Embryonic facial prominence (tissue), 1 donor: Measurements from ENCODE around the gene KANSL1.
"Not testable (repeated sequence)": the region's sequence is repeated elsewhere in the genome, so short reads cannot be mapped to it uniquely, and the experiment has no call there.

ENCODE experiments used
- DNase-seq: peaks from one replicate; pipeline ENCODE4 v3.0.0-alpha.2; 2016; ENCODE audit errors: extremely low spot score

KANSL1 gene, protein sequence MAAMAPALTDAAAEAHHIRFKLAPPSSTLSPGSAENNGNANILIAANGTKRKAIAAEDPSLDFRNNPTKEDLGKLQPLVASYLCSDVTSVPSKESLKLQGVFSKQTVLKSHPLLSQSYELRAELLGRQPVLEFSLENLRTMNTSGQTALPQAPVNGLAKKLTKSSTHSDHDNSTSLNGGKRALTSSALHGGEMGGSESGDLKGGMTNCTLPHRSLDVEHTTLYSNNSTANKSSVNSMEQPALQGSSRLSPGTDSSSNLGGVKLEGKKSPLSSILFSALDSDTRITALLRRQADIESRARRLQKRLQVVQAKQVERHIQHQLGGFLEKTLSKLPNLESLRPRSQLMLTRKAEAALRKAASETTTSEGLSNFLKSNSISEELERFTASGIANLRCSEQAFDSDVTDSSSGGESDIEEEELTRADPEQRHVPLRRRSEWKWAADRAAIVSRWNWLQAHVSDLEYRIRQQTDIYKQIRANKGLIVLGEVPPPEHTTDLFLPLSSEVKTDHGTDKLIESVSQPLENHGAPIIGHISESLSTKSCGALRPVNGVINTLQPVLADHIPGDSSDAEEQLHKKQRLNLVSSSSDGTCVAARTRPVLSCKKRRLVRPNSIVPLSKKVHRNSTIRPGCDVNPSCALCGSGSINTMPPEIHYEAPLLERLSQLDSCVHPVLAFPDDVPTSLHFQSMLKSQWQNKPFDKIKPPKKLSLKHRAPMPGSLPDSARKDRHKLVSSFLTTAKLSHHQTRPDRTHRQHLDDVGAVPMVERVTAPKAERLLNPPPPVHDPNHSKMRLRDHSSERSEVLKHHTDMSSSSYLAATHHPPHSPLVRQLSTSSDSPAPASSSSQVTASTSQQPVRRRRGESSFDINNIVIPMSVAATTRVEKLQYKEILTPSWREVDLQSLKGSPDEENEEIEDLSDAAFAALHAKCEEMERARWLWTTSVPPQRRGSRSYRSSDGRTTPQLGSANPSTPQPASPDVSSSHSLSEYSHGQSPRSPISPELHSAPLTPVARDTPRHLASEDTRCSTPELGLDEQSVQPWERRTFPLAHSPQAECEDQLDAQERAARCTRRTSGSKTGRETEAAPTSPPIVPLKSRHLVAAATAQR (N-terminal part only)

DNA sequence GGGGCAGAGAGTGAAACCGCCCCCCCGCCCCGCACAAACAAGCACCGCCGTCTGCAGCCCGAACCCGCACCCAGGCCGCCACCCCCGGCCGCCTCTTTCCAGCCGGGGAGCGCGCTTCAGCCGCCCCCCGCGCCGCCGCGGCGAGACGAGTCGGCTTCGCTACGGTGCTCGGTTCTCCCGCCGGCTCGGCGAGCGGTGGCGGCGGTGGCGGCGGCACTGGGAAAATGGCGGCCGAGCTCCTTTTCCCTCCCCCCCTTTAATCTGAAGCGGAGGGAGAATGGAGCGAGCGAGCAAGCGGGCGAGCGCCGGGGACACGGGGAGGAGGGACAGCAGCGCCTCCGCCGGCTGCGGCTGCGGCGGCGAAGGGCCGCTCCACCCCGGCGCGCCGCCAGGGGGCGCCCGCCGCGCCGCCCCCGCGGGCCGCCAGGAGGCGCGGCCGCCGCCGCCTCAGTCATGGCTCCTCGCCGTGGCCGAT lies at the start of gene KANSL1:
TSS of gene KANSL1 (minus strand) at position 279 of the 475 bp plus-strand sequence. CDS start 21,286 bp downstream, outside the sequence.
- peak; percentile 91 for DNase-seq

GRCh38 chr17:46231359-46231758 lies 38.1 kb upstream of the KANSL1 start:
- not testable (repeated sequence) for DNase-seq

GRCh38 chr17:46225274-46225794 lies 32.1 kb upstream of the KANSL1 start:
- peak; percentile 61 for DNase-seq

- DNase-seq = not testable (repeated sequence)
These were observed 31.6 kb upstream of the KANSL1 start for GRCh38 chr17:46224864-46225263.

DNA sequence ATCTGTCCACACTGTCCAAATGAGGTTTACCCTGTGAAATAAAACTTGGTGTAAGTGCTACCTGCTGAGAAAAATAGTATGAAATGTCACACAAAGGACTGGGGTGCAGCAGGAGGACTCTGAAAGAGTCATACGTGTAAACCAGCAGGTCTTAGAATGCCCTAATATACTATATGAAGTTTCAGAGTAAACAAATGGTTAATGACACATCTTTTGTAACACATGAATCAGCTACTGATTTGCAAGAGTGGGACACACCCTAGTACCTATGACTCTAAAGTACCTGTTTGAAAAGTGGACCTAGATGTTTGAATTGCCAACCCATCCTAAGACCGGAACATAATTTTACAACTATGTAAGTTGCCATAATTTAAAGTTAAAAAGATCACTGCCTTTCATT lies 29.8 kb upstream of the KANSL1 start:
- not testable (repeated sequence) for DNase-seq

DNA sequence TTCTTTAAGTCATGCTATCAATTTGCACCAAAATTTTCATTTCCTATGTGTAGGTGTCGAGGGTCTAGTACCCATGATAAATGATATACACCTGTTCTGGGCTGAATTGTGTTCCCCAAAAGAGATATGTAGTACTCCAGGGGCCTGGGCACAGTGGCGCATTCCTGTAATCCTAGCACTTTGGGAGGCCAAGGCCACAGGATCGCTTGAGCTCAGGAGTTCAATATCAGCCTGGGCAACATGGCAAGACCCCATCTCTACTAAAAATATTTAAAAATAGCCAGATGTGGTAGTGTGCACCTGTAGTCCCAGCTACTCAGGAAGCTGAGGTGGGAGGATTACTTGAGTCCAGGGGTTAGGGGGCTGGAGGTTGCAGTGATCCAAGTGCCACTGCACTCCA lies 23.5 kb upstream of the KANSL1 start:
- no peak for DNase-seq

GRCh38 chr17:46212634-46213435 lies 19.6 kb upstream of the KANSL1 start:
- peak; percentile 48 for DNase-seq

GRCh38 chr17:46208997-46209396 lies 15.8 kb upstream of the KANSL1 start:
- no peak for DNase-seq

- DNase-seq = no peak
These were observed 12.7 kb upstream of the KANSL1 start for GRCh38 chr17:46205975-46206374.

GRCh38 chr17:46202424-46202823 lies 9.2 kb upstream of the KANSL1 start:
- DNase-seq = no peak

GRCh38 chr17:46201491-46201890 lies 8.3 kb upstream of the KANSL1 start:
- DNase-seq = no peak

DNA sequence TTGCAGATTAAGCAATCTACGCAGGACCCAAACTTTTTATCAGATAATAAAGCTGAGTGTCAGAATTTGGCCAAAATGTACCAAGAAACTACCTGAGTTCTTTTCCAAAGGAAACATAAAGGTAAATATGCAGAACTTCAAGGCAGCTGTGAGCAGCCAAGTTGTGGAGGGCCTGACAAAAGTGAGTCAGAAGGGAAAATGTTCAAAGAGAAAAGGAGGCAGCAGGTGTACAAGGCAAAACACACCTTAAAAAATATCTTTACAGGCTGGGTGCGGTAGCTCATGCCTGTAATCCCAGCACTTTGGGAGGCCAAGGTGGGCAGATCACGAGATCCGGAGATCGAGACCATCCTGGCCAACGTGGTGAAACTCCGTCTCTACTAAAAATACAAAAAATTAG lies 7.0 kb upstream of the KANSL1 start:
- no peak for DNase-seq

- no peak for DNase-seq
These were observed 6.2 kb upstream of the KANSL1 start for GRCh38 chr17:46199379-46199778.

- DNase-seq = no peak
These were observed 5.0 kb upstream of the KANSL1 start for GRCh38 chr17:46198233-46198632.

GRCh38 chr17:46197530-46197929 lies 4.3 kb upstream of the KANSL1 start:
- no peak for DNase-seq

DNA sequence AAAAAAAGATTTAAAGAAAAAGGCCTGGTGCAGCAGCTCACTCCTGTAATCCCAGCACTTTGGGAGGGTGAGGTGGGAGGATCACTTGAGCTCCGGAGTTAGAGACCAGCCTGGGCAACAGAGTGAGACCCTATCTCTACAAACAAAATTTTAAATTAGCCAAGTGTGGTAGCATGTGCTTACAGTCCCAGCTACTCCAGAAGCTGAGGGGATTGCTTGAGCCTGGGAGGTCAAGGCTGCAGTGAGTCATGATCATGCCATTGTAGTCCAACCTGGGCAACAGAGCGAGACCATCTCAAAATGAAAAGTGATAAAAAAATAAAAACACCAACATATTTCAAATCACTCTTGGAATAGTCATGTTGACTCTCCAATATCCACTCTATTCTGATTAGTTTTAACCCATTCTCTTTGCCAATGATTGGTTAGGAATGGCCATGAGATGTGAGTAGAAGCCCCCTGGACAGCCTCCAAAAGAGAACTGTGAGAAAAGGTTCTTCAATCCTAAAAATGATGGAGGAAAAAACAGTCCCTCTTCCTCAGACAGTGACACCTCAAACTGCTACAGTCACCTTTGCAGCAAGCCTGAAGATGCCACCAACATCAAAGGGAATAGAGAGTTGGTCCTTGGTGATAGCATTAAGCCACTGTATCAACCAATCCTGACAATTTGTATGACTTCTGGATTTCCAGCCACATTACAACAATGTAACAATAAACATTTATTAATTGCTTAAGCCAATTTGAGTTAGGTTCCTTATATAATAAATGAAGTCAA lies 2.9 kb upstream of the KANSL1 start:
- DNase-seq = no peak

DNA sequence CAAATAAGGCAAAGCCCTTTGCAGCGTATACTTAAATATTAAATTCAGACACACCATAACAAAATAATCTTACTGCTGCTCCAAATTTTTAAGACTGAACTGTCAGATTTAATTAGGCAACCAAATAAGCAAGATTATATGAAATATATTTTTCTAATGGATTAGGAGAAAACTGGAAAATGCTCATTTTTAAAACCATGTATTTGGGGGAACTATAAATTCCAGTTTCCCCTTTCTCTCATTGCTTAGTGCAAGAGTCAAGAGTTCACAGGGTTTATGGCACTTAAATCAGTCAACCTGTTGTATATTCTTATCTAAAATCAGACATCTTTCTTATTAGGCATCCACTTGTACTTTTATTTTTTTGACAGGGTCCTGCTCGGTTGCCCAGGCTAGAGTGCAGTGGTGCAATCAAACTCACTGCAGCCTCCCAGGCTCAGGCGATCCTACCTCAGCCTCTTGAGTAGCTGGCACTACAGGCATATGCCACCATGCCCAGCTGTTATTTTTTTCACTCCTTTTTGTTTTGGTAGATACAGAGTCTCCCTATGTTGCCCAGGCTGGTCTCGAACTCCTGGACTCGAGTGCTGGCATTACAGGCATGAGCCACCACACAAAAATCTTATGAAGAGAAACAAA lies 2.1 kb upstream of the KANSL1 start:
- DNase-seq = no peak

GRCh38 chr17:46194393-46195216 lies 1.4 kb upstream of the KANSL1 start:
- no peak for DNase-seq
